Subcutaneous abdominal adipose tissue (tissue), 5 donors: ENCODE measurements around the gene C1orf146.

Experiments used
- H3K27ac ChIP-seq: one replicate; pipeline ENCODE4 v1.7.0; 2013; ENCODE audit warnings: low read depth, mild to moderate bottlenecking, inconsistent platforms, low read length, moderate library complexity
- H3K27me3 ChIP-seq, 5 donors: one replicate each; pipeline ENCODE4 v1.7.0; 2013; ENCODE audit warnings: low read length in 5 of 5, inconsistent platforms in 1 of 5; ENCODE audit not compliant: control insufficient read depth in 5 of 5, insufficient read depth in 4 of 5
- H3K36me3 ChIP-seq, 5 donors: one replicate each; pipeline ENCODE4 v1.7.0; 2013; ENCODE audit warnings: low read length in 5 of 5; ENCODE audit not compliant: control insufficient read depth in 5 of 5, insufficient read depth in 5 of 5
- H3K4me1 ChIP-seq, 5 donors: one replicate each; pipeline ENCODE4 v1.7.0; 2013; ENCODE audit warnings: low read length in 5 of 5, mild to moderate bottlenecking in 3 of 5, moderate library complexity in 1 of 5; ENCODE audit not compliant: control insufficient read depth in 5 of 5, insufficient read depth in 5 of 5
- H3K4me3 ChIP-seq, 5 donors: one replicate each; pipeline ENCODE4 v1.7.0; 2013; ENCODE audit warnings: low read length in 5 of 5, low read depth in 1 of 5
- H3K9ac ChIP-seq, 5 donors: one replicate each; pipeline ENCODE4 v1.7.0; 2013; ENCODE audit warnings: low read length in 5 of 5, mild to moderate bottlenecking in 4 of 5, moderate library complexity in 3 of 5
- H3K9me3 ChIP-seq, 5 donors: one replicate each; pipeline ENCODE4 v1.7.0; 2013; ENCODE audit warnings: low read length in 5 of 5; ENCODE audit not compliant: control insufficient read depth in 5 of 5
- donor health status: healthy.
- donor health status: healthy.
- donor health status: healthy.
- donor health status: healthy.
- donor health status: healthy.

The C1orf146 gene

GRCh38 chr1:92217721-92218120 is at the start of gene C1orf146:
C1orf146 (plus strand) TSS chr1:92217915; CDS start chr1:92231421, 13,506 bp downstream.
- Histone ChIP-seq H3K9ac (no peak within 1 kb of the TSS), H3K9me3 (no peaks in the 10 kb centered on the region), H3K4me1 (no peaks in the 10 kb centered on the region), H3K4me3 (no peak within 1 kb of the TSS), H3K27ac (no peak within 1 kb of the TSS), H3K27me3 (no peaks in the 10 kb centered on the region), H3K36me3 (no peaks in the 10 kb centered on the region)

DNA sequence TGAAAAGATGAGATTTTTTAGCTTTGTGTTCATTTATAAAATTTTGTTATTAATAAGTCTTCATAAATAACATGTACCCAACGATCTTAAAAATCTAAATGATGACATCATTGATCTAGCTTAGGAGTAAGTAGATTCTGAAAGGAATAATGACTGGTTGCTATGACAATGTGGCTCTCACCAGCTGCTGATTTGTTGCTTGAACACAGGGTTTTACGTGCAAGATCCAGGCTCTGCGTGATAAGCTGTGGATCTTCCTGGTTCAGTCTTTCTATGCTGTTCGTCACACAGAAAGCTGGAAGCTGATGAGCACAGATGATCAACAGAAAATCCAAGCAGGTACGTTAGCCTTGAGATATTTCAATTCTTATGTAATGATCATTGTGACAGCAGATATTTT is 49.1 kb upstream of the C1orf146 start:
- Histone ChIP-seq H3K9me3 (no peaks in the 10 kb centered on the region), H3K36me3 (peaks cover 0 to 17% (median 8%) of the 10 kb centered on the region in 5 donors), H3K27me3 (no peaks in the 10 kb centered on the region), H3K4me1 (no peaks in the 10 kb centered on the region), H3K27ac (no peak overlapping the region), H3K9ac (no peak overlapping the region), H3K4me3 (no peak overlapping the region)

DNA sequence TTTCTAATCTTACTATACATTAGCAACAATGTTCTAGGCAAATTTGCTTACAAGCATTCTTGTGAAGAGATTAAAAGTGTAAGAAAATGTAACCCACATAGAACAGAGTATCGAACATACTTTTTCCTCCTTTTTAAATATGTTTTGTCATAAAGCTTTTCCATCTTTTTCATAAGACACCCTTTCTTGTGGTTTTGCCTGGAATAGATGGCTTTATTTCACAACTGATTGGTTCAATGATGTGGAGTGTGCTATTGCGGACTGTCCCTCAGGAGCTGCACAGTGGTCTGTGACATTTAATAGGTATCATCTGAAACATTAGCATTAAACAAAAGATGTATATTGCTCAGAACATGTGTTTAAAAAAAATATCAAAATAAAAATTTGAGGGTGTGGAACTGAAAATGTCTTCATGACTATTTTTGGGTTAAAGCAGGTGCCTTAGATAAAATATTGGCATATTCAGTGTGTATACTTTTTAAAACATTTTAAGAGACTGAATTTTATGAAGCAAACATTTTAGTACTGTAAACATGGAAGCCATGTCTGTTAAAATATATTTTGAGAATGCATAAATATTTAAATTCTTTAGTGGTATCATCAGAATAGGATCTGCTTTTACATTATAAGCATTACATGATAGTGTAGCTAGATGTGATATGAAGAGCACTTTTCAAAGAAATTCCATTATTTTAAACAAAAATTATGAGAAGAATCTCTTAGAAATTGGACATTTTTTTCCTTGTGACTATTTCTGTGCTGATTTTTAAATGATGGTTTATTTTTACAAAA is 48.3 kb upstream of the C1orf146 start:
- no peak overlapping the region for H3K27ac ChIP-seq
- H3K9me3 ChIP-seq, result no peaks in the 10 kb centered on the region
- H3K4me1 ChIP-seq, result no peaks in the 10 kb centered on the region
- no peaks in the 10 kb centered on the region for H3K27me3 ChIP-seq
- peaks cover 0 to 17% (median 10%) of the 10 kb centered on the region in 5 donors for H3K36me3 ChIP-seq
- H3K4me3 ChIP-seq, result no peak overlapping the region
- no peak overlapping the region for H3K9ac ChIP-seq

- Histone ChIP-seq H3K9me3 (no peaks in the 10 kb centered on the region), H3K4me1 (no peaks in the 10 kb centered on the region), H3K27ac (no peak overlapping the region), H3K9ac (no peak overlapping the region), H3K4me3 (no peak overlapping the region), H3K27me3 (no peaks in the 10 kb centered on the region), H3K36me3 (peaks cover 11 to 20% (median 19%) of the 10 kb centered on the region in 5 donors)
These were observed 33.1 kb upstream of the C1orf146 start for GRCh38 chr1:92184632-92185031.

DNA sequence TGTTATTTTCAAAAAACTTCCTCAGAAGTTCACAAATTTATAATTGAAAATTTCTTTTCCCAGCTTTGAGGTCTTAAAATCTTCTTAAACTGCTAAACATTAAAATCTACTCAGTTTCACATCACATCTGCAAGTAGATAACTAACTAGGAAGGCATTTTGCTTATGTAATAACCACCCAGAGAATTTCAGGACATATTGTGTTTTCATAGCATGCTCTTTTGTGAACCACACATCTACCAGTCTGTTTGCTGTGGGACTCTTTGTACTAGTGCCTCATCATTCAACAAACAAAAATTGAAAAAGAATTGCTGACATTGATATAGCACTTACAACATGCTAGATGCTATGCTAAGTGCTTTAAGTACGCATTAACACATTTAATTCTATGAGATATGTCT is 31.6 kb upstream of the C1orf146 start:
- H3K4me3 ChIP-seq, result no peak overlapping the region
- peaks cover 5 to 10% (median 8%) of the 10 kb centered on the region in 5 donors for H3K36me3 ChIP-seq
- no peaks in the 10 kb centered on the region for H3K27me3 ChIP-seq
- no peak overlapping the region for H3K27ac ChIP-seq
- no peaks in the 10 kb centered on the region for H3K4me1 ChIP-seq
- no peak overlapping the region for H3K9ac ChIP-seq
- H3K9me3 ChIP-seq, result no peaks in the 10 kb centered on the region

GRCh38 chr1:92188436-92189255 is 29.1 kb upstream of the C1orf146 start:
- Histone ChIP-seq H3K4me3 (no peak overlapping the region), H3K27ac (no peak overlapping the region), H3K9me3 (no peaks in the 10 kb centered on the region), H3K9ac (no peak overlapping the region), H3K4me1 (no peaks in the 10 kb centered on the region), H3K36me3 (peaks cover 0 to 6% (median 5%) of the 10 kb centered on the region in 5 donors), H3K27me3 (peaks cover 0 to 5% (median 0%) of the 10 kb centered on the region in 5 donors)

GRCh38 chr1:92191726-92192125 is 26.0 kb upstream of the C1orf146 start:
- Histone ChIP-seq H3K9me3 (no peaks in the 10 kb centered on the region), H3K27ac (no peak overlapping the region), H3K4me1 (no peaks in the 10 kb centered on the region)

GRCh38 chr1:92192246-92192645 is 25.5 kb upstream of the C1orf146 start:
- Histone ChIP-seq H3K9me3 (no peaks in the 10 kb centered on the region), H3K4me1 (no peaks in the 10 kb centered on the region), H3K4me3 (no peak overlapping the region), H3K27ac (no peak overlapping the region), H3K9ac (no peak overlapping the region), H3K36me3 (no peaks in the 10 kb centered on the region), H3K27me3 (peaks cover 0 to 5% (median 0%) of the 10 kb centered on the region in 5 donors)

More at GRCh38 chr1:92191726-92192125, 26.0 kb upstream of the C1orf146 start:
- H3K9ac ChIP-seq, result no peak overlapping the region
- peaks cover 0 to 5% (median 0%) of the 10 kb centered on the region in 5 donors for H3K27me3 ChIP-seq
- no peaks in the 10 kb centered on the region for H3K36me3 ChIP-seq
- no peak overlapping the region for H3K4me3 ChIP-seq

GRCh38 chr1:92194511-92194910 is 23.2 kb upstream of the C1orf146 start:
- peaks cover 0 to 5% (median 0%) of the 10 kb centered on the region in 5 donors for H3K27me3 ChIP-seq
- no peaks in the 10 kb centered on the region for H3K4me1 ChIP-seq
- no peak overlapping the region for H3K9ac ChIP-seq
- H3K9me3 ChIP-seq, result no peaks in the 10 kb centered on the region
- H3K36me3 ChIP-seq, result no peaks in the 10 kb centered on the region
- no peak overlapping the region for H3K4me3 ChIP-seq
- no peak overlapping the region for H3K27ac ChIP-seq

DNA sequence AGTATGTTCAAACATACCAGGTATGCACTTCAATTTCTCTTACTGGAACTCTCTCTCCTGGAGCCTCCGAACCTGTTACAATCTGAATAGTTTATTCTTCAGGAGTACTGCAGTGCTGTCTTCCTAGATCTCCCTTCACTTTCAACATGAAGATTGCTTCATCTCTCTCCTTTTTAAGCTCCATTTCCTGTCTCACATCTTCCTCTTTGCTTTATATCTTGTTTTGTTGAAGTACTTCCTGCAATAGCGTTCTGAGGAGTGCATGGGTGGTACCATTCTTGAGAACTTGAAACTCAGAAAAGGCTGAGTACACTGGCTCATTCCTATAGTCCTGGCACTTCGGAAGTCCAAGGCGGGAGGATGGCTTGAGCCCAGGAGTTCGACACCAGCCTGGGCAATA is 15.7 kb upstream of the C1orf146 start:
- Histone ChIP-seq H3K4me1 (no peaks in the 10 kb centered on the region), H3K27ac (no peak overlapping the region), H3K9ac (no peak overlapping the region), H3K9me3 (peaks cover 0 to 6% (median 3%) of the 10 kb centered on the region in 5 donors), H3K36me3 (no peaks in the 10 kb centered on the region), H3K4me3 (no peak overlapping the region), H3K27me3 (no peaks in the 10 kb centered on the region)
